ENCODE data around the gene ZBTB40. TPM values are rescaled to one million over a fixed set of nuclear protein-coding genes. Genes with fewer than 3 reads are reported as not detected.

Gene ZBTB40
- total RNA-seq, 1 experiment from 2014 or later = 25.3 TPM

DNA sequence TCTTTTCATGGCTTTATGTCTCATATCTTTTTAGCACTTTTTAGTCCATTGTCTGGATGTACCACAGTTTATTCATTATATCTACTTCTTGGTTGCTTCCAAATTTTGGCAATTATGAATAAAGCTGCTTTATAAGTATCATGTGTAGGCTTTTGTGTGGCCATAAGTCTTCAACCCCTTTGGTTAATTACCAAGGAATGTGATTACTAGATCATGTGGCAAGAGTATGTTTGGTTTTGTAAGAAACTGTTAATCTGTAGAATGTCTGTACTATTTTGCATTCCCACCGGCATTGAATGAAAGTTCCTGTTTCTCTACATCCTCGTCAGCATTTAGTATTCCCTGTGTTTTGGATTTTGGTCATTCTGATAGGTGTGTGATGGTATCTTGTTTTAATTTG, 31.5 kb downstream of the ZBTB40 start:
- Histone ChIP-seq H3K9me3 (ENCODE audit: low read depth, low read length, poor library complexity, severe bottlenecking) (no peaks in the 10 kb centered on the region), H3K4me1 (ENCODE audit: insufficient read depth, low read length, poor library complexity, severe bottlenecking) (no peaks in the 10 kb centered on the region), H3K4me3 (ENCODE audit: low read depth, low read length, poor library complexity, severe bottlenecking) (no peak overlapping the region), H3K36me3 (ENCODE audit: insufficient read depth, low read length, poor library complexity, severe bottlenecking) (no peaks in the 10 kb centered on the region), H3K27me3 (replicated peaks; ENCODE audit: insufficient read depth, low read depth, low read length, poor library complexity) (no peaks in the 10 kb centered on the region), H3K27ac (ENCODE audit: low read depth, low read length, poor library complexity, severe bottlenecking) (no peak overlapping the region)
- TF ChIP-seq, protein P1, sequence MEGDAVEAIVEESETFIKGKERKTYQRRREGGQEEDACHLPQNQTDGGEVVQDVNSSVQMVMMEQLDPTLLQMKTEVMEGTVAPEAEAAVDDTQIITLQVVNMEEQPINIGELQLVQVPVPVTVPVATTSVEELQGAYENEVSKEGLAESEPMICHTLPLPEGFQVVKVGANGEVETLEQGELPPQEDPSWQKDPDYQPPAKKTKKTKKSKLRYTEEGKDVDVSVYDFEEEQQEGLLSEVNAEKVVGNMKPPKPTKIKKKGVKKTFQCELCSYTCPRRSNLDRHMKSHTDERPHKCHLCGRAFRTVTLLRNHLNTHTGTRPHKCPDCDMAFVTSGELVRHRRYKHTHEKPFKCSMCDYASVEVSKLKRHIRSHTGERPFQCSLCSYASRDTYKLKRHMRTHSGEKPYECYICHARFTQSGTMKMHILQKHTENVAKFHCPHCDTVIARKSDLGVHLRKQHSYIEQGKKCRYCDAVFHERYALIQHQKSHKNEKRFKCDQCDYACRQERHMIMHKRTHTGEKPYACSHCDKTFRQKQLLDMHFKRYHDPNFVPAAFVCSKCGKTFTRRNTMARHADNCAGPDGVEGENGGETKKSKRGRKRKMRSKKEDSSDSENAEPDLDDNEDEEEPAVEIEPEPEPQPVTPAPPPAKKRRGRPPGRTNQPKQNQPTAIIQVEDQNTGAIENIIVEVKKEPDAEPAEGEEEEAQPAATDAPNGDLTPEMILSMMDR (conservative IDR thresholded peaks at IDR 0.05; ENCODE audit: low read depth, low read length) = no peak
- no peak for TF ChIP-seq EZH2 (IDR thresholded peaks at IDR 0.05; ENCODE audit: borderline replicate concordance, low read depth, low read length, poor library complexity, severe bottlenecking)
- POLR2A ChIA-PET (ENCODE audit: low non-redundant PET) = no interaction called here
- CTCF ChIA-PET = no interaction called here
- no TSS peak for BruUV-seq (replicated peaks)
- intact Hi-C loops (cut with micrococcal nuclease; ENCODE audit: unreplicated experiment) = no loop called here
- DNase-seq (ENCODE audit: low spot score) = no peak

DNA sequence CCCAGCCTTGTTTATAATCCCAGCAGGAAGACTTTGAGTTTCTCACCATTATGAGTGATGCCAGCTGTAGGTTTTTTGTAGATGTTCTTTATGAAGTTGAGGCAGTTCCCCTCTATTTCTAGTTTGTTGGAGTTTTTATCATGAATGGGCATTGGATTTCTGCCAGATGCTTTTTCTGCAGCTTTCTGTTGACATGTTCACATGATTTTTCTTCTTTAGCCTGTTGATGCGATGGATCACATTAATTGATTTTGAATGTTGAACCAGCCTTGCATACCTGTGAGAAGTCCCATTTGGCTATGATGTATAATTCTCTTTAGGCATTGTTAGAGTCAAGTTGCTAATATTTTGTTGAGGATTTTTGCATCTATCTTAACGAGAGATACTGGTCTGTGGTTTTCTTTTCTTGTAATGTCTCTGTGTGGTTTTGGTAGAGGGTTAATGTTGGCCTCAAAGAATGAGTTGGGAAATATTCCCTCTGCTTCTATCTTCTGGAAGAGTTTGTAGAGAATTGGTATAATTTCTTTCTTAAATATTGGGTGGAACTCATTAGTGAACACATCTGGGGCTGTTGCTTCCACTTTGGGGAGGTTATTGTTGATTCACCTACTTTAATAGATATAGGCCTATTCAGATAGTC, 33.2 kb downstream of the ZBTB40 start:
- no peak overlapping the region for H3K27ac ChIP-seq (ENCODE audit: low read depth, low read length, poor library complexity, severe bottlenecking)
- intact Hi-C loops (cut with micrococcal nuclease; ENCODE audit: unreplicated experiment) = no loop called here
- POLR2A ChIA-PET (ENCODE audit: low non-redundant PET) = no interaction called here
- H3K36me3 ChIP-seq (ENCODE audit: insufficient read depth, low read length, poor library complexity, severe bottlenecking) = no peaks in the 10 kb centered on the region
- H3K9me3 ChIP-seq (ENCODE audit: low read depth, low read length, poor library complexity, severe bottlenecking) = no peaks in the 10 kb centered on the region
- DNase-seq (ENCODE audit: low spot score) = no peak
- no TSS peak for BruUV-seq (replicated peaks)
- no peaks in the 10 kb centered on the region for H3K4me1 ChIP-seq (ENCODE audit: insufficient read depth, low read length, poor library complexity, severe bottlenecking)
- no peak overlapping the region for H3K4me3 ChIP-seq (ENCODE audit: low read depth, low read length, poor library complexity, severe bottlenecking)
- TF ChIP-seq, protein P1 (conservative IDR thresholded peaks at IDR 0.05; ENCODE audit: low read depth, low read length) = no peak
- TF ChIP-seq EZH2 (IDR thresholded peaks at IDR 0.05; ENCODE audit: borderline replicate concordance, low read depth, low read length, poor library complexity, severe bottlenecking) = no peak
- CTCF ChIA-PET = no interaction called here
- no peaks in the 10 kb centered on the region for H3K27me3 ChIP-seq (replicated peaks; ENCODE audit: insufficient read depth, low read depth, low read length, poor library complexity)

DNA sequence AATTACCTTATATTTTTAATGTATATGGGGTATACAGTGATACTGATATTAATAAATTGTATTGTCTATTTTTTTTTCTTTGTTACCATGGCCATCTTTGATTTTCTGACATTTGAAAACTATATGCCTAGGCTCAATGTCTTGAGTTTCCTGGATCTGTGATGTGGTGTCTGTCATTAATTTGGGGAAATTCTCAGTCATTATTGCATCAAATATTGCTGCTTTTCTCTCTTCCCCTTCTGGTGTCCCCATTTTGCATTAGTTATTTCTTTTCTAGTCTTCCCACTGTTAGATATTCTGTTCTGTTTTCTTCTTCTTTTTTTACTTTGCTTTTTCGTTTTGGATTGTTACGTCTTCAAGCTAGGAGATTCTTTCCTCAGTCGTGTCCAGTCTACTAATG, 33.8 kb downstream of the ZBTB40 start:
- Histone ChIP-seq H3K36me3 (ENCODE audit: insufficient read depth, low read length, poor library complexity, severe bottlenecking) (no peaks in the 10 kb centered on the region), H3K9me3 (ENCODE audit: low read depth, low read length, poor library complexity, severe bottlenecking) (no peaks in the 10 kb centered on the region), H3K4me3 (ENCODE audit: low read depth, low read length, poor library complexity, severe bottlenecking) (no peak overlapping the region), H3K27me3 (replicated peaks; ENCODE audit: insufficient read depth, low read depth, low read length, poor library complexity) (no peaks in the 10 kb centered on the region), H3K27ac (ENCODE audit: low read depth, low read length, poor library complexity, severe bottlenecking) (no peak overlapping the region), H3K4me1 (ENCODE audit: insufficient read depth, low read length, poor library complexity, severe bottlenecking) (peaks cover 6% of the 10 kb centered on the region)
- no peak for DNase-seq (ENCODE audit: low spot score)
- POLR2A ChIA-PET (ENCODE audit: low non-redundant PET) = no interaction called here
- no TSS peak for BruUV-seq (replicated peaks)
- intact Hi-C loops (cut with micrococcal nuclease; ENCODE audit: unreplicated experiment) = no loop called here
- CTCF ChIA-PET = no interaction called here
- TF ChIP-seq EZH2 (IDR thresholded peaks at IDR 0.05; ENCODE audit: borderline replicate concordance, low read depth, low read length, poor library complexity, severe bottlenecking) = no peak
- TF ChIP-seq, protein P1 (conservative IDR thresholded peaks at IDR 0.05; ENCODE audit: low read depth, low read length) = no peak
